ENCODE measurements around the gene YPEL3.

Gene YPEL3

GRCh38 chr16:30068750-30069610 lies 27.0 kb downstream of the YPEL3 start:
- DNase-seq (ENCODE audit: low spot score), result peak; percentile 73

- DNase-seq (ENCODE audit: low spot score), result no peak
Observed at GRCh38 chr16:30068333-30068732, 27.7 kb downstream of the YPEL3 start.

- DNase-seq (ENCODE audit: low spot score), result no peak
Observed at GRCh38 chr16:30067584-30067916, 28.5 kb downstream of the YPEL3 start.

GRCh38 chr16:30066761-30067583 lies 29.0 kb downstream of the YPEL3 start:
- DNase-seq (ENCODE audit: low spot score), result no peak

GRCh38 chr16:30065943-30066760 lies 29.9 kb downstream of the YPEL3 start:
- no peak for DNase-seq (ENCODE audit: low spot score)

GRCh38 chr16:30065102-30065942 lies 30.7 kb downstream of the YPEL3 start, which contains the start of gene ALDOA:
TSS of gene ALDOA (plus strand) at chr16:30065760. CDS start at chr16:30066898, 1,138 bp downstream.
- DNase-seq (ENCODE audit: low spot score), result peak; percentile 96

- no peak for DNase-seq (ENCODE audit: low spot score)
Observed at GRCh38 chr16:30064729-30065101, 31.3 kb downstream of the YPEL3 start.

- DNase-seq (ENCODE audit: low spot score), result peak; percentile 88
Observed at GRCh38 chr16:30063893-30064728, 31.9 kb downstream of the YPEL3 start.

GRCh38 chr16:30063278-30063892 lies 32.6 kb downstream of the YPEL3 start:
- peak; percentile 17 for DNase-seq (ENCODE audit: low spot score)

GRCh38 chr16:30060836-30061554 lies 35.0 kb downstream of the YPEL3 start:
- no peak for DNase-seq (ENCODE audit: low spot score)

- no peak for DNase-seq (ENCODE audit: low spot score)
Observed at GRCh38 chr16:30060346-30060745, 35.7 kb downstream of the YPEL3 start.

GRCh38 chr16:30054959-30055553 lies 41.0 kb downstream of the YPEL3 start:
- peak; percentile 71 for DNase-seq (ENCODE audit: low spot score)

GRCh38 chr16:30054451-30054850 lies 41.6 kb downstream of the YPEL3 start:
- no peak for DNase-seq (ENCODE audit: low spot score)

- peak; percentile 20 for DNase-seq (ENCODE audit: low spot score)
Observed at GRCh38 chr16:30053376-30054015, 42.5 kb downstream of the YPEL3 start.

GRCh38 chr16:30052671-30053372 lies 43.2 kb downstream of the YPEL3 start:
- peak; percentile 92 for DNase-seq (ENCODE audit: low spot score)

- no peak for DNase-seq (ENCODE audit: low spot score)
Observed at GRCh38 chr16:30051518-30051917, 44.5 kb downstream of the YPEL3 start.

GRCh38 chr16:30049871-30050270 lies 46.1 kb downstream of the YPEL3 start:
- DNase-seq (ENCODE audit: low spot score), result no peak

GRCh38 chr16:30046588-30046987 lies 49.4 kb downstream of the YPEL3 start:
- DNase-seq (ENCODE audit: low spot score), result no peak

Data from NAMALWA (cell line).